ENCODE measurements around the gene TNFSF13.

DNA sequence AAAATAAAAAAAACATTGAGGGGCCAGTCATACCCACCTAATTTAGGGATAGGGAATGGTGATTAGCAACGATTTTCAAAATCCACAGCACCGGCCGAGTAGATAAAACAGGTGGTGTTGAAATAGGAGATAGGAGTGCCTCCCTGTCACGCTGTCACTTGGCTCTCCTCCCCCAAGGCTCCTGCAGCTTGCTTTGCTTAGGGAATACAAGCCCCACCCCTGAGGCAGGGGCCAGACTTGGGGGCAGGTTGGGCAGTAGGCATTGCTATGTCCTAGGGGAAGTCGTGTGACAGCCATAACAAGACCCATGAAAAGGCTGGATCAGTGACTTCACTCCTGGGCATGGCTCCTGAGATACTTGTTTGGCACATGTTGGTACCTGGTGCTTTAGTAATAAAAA, 48.6 kb upstream of the TNFSF13 start:
- no peak for TF ChIP-seq POLR2A (IDR thresholded peaks at IDR 0.05)
- TF ChIP-seq, protein P1, sequence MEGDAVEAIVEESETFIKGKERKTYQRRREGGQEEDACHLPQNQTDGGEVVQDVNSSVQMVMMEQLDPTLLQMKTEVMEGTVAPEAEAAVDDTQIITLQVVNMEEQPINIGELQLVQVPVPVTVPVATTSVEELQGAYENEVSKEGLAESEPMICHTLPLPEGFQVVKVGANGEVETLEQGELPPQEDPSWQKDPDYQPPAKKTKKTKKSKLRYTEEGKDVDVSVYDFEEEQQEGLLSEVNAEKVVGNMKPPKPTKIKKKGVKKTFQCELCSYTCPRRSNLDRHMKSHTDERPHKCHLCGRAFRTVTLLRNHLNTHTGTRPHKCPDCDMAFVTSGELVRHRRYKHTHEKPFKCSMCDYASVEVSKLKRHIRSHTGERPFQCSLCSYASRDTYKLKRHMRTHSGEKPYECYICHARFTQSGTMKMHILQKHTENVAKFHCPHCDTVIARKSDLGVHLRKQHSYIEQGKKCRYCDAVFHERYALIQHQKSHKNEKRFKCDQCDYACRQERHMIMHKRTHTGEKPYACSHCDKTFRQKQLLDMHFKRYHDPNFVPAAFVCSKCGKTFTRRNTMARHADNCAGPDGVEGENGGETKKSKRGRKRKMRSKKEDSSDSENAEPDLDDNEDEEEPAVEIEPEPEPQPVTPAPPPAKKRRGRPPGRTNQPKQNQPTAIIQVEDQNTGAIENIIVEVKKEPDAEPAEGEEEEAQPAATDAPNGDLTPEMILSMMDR (IDR thresholded peaks at IDR 0.05) = no peak

Data from uterus (tissue), 2 donors.